ENCODE measurements around the gene SNCA.

GRCh38 chr4:89767924-89768323 lies 69.0 kb downstream of the SNCA start:
- TF ChIP-seq CTCF (IDR thresholded peaks at IDR 0.05) (no peak), EZH2phosphoT487 (IDR thresholded peaks at IDR 0.05) (no peak)
